Measurements from ENCODE around the gene ESRRA. TPM values are rescaled to one million over a fixed set of nuclear protein-coding genes. Genes with fewer than 3 reads are reported as not detected.
A peak's percentile ranks its signal among the peaks of the same experiment; 100 is the strongest.

Gene ESRRA
- total and polyA plus RNA-seq, 9 of the 15 experiments (the other 6 are each of a cell fraction or from before 2014, with no cell fraction given) = 0.27 to 89.7 (median 23.7) TPM

DNA sequence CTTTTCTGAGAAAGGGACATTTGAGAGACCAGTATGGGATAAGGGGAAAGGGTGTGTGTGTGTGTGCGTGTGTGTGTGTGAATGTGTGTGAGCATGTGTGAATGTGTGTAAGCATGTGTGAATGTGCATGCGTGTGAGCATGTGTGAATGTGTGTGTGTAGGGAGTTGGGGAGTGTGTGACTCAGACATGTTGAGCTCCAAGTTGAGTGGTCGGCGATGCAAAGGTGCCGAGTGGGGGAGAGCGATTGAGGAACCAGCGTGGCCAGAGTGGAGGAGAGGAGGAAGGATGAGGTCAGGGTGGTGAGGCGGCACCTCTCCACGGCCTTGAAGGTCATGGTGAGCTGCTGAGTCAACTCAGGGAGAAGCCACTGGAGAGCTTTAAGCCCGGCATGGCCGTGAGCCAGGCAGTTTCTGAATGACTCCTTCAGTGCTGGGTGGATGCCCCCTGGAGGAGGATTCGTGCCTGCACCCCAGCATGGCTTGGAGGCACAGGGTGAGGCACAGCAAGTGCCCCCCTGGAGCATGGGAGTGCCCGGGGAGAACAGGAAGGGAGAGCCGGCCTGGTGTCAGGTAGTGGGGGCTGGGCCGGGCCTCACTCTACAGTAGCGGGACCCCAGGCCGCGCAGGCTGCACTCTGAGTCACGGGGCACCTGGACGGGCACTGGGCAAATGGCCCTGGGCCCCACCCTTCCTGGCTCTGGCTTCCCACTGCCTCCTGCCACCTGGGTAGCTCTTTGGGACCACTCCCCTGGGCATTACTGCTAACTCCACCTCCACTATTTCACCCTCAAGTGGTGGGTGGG, 26.4 kb downstream of the ESRRA start (continued):
- TF ChIP-seq REST (IDR thresholded peaks at IDR 0.05; ENCODE audit: borderline replicate concordance) (peak; percentile 54; the same call in 1 of the 2 replicates), REST (CRISPR knock-in tag; IDR thresholded peaks at IDR 0.05; ENCODE audit: low read depth) (no peak), FOSL1 (tag; conservative IDR thresholded peaks at IDR 0.05) (peak; percentile 84), HDGF (IDR thresholded peaks at IDR 0.05) (peak; percentile 100), NCOA6 (IDR thresholded peaks at IDR 0.05) (no peak), POLR3G (IDR thresholded peaks at IDR 0.05; ENCODE audit: extremely low read depth, insufficient read length, insufficient replicate concordance) (no peak), SRF (CRISPR knock-in tag; IDR thresholded peaks at IDR 0.05) (no peak; a peak in 1 of 4 replicates), LCOR (CRISPR knock-in tag; IDR thresholded peaks at IDR 0.05) (no peak), KLF10 (CRISPR knock-in tag; IDR thresholded peaks at IDR 0.05) (no peak), C11orf30 (IDR thresholded peaks at IDR 0.05; ENCODE audit: low read depth) (peak; percentile 82), ZNF592 (IDR thresholded peaks at IDR 0.05) (peak; percentile 95), BRF1 (IDR thresholded peaks at IDR 0.05; ENCODE audit: borderline replicate concordance, extremely low read depth, insufficient read length) (no peak), ZSCAN32 (CRISPR knock-in tag; IDR thresholded peaks at IDR 0.05) (no peak), TEAD2 (tag; IDR thresholded peaks at IDR 0.05) (no peak)
- TF ChIP-seq, protein P1, sequence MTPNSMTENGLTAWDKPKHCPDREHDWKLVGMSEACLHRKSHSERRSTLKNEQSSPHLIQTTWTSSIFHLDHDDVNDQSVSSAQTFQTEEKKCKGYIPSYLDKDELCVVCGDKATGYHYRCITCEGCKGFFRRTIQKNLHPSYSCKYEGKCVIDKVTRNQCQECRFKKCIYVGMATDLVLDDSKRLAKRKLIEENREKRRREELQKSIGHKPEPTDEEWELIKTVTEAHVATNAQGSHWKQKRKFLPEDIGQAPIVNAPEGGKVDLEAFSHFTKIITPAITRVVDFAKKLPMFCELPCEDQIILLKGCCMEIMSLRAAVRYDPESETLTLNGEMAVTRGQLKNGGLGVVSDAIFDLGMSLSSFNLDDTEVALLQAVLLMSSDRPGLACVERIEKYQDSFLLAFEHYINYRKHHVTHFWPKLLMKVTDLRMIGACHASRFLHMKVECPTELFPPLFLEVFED (CRISPR knock-in tag; conservative IDR thresholded peaks at IDR 0.05) = peak; percentile 93; the same call in 1 of the 2 replicates
